Measurements from ENCODE around the gene TTC24.

DNA sequence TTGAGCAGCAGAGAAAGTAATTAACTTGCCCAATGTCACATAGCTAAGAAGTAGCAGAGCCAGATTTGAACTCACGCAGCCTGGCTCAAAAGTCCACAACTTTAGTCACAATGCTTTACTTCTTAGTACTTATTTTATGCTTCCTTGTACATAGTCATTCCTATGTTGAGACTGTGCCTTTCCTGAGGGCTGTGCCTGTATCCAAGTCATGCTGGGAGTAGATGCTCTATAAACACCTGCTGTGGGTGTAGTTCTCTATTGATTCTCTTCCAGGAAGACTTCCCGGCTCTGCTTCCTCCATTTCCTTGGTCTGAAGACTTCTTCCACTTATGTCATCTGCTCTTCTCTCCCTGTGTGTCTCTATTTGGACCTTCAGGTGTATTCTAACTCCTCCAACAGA is 23.8 kb upstream of the TTC24 start:
- no peak for TF ChIP-seq CTCF (IDR thresholded peaks at IDR 0.05)
- no peak for TF ChIP-seq POLR2A (IDR thresholded peaks at IDR 0.05)
- no peak for TF ChIP-seq EP300 (IDR thresholded peaks at IDR 0.05)
